Measurements from ENCODE around the gene BRK1.
"Not testable (repeated sequence)": the region's sequence is repeated elsewhere in the genome, so short reads cannot be mapped to it uniquely, and the experiment has no call there.

The BRK1 gene
- 73.4 to 79.8 reads per million in 2 experiments for total RNA-seq

DNA sequence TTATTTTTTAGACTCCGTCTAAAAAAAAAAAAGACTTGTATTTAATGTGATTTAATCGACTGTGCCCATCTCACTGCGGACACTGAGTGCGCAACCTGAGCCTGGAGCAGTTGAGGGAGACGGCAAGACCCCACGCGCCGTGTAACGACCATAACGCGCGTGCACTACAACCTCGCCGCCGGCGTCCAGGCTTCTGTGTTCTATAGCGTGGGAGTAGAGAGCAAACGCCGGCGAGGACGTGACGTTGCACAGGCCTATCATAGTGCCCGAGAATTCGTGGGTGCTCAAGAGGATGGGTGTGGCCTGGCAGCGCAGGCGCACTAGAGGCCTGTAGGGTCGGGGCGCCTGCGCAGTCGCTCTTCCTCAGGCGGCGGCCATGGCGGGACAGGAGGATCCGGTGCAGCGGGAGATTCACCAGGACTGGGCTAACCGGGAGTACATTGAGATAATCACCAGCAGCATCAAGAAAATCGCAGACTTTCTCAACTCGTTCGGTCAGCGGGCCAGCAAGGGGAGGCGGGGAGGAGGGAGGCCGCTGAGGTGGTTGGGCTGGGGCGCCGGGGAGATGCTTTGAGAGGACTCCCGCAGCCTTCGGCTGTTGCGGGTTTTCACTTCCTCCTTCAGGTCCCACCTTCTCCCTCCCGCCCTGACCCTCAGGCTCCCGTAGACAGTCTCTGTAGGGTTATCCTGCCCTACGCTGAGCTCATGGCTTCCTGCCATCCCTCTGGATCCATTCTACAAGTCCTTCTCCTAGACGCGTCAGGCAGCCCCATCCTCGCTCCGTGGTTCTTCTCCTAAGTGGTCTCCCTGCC lies at the start of gene BRK1:
Gene BRK1, plus strand, starts transcription at position 350 of the 812 bp plus-strand sequence. Its CDS starts 27 bp downstream, at position 377.
- peak; percentile 90 for DNase-seq (ENCODE audit: low read depth)

DNA sequence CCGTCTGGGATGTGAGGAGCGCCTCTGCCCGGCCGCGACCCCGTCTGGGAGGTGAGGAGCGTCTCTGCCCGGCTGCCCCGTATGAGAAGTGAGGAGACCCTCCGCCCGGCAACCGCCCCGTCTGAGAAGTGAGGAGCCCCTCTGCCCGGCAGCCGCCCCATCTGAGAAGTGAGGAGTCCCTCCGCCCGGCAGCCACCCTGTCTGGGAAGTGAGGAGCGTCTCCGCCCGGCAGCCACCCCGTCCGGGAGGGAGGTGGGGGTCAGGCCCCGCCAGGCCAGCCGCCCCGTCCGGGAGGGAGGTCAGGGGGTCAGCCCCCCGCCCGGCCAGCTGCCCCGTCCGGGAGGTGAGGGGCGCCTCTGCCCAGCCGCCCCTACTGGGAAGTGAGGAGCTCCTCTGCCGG lies 45.4 kb upstream of the BRK1 start:
- DNase-seq (ENCODE audit: low read depth), result not testable (repeated sequence)

DNA sequence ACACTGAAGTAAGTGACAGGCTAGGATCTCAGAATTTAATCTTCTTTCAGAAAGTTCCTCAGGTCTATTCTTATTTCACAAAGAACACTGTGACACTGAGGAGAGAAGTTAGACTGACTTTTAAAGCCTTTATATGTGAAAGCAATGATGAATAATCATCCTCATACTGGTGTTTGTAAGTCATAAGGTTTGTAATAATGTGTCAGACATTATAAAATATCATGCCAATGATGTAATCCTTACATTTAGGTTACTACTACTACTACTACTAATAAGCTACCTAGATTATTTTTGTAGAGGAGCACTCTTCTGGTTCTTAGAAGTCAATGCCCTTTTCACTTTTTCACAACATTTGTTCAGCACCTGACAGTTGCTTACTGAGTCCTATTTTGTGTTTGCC lies 40.8 kb upstream of the BRK1 start:
- no peak for DNase-seq (ENCODE audit: low read depth)

DNA sequence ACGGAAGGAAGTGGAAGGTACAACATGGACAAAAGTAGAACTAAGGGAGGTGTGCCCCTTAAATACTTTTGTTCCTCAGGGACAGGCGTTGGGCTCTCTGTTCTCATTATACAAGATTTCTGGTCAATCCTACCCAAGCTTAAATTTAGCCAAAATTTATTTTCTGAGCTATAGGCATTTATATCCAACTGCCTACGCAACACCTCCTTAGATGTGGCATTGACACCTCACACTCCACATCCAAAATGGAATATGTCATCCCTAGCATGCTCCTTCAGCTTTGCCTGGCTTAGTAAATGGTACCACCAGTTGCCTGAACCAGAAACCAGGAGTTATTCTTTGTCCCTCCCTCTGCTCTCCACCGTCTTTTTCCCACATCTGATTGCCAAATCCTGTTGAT lies 33.6 kb upstream of the BRK1 start:
- no peak for DNase-seq (ENCODE audit: low read depth)

DNA sequence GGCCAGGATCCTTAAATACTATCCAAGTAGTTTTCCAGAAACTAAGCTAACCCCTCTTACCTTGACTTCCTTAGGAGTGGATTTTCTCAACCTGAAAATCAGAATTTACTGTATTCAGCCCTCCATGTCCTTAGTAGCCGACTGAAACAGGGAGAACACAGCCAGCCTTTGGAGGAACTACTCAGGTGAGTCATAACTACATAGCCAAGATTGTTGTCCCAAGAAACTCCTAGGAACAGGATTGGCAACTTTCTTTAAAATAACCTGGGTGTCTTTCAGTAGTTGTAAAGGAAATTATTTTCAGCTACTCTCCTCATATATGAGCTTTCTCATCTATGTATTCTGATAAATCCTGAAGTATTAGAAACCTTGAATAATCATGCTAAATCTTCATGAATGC lies 29.7 kb upstream of the BRK1 start:
- no peak for DNase-seq (ENCODE audit: low read depth)

DNA sequence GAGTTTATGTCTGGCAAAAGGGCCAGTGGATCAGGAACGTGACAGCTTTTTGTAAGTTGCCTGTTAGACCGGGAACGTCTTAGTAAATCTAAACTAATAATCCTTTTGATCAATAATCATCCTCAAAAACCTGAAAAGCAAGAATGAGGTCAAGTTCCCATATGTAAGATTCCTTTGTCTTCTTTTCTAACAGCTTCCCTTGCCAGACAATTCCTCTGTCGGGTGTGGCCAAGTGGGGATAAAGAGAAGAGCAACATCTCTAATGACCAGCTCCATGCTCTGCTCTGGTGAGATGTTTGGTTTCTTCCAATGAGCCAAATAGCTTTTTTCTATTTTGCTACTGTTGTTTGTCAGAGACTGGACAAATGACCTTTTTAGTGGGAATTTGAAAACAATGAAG lies 27.2 kb upstream of the BRK1 start:
- no peak for DNase-seq (ENCODE audit: low read depth)

DNA sequence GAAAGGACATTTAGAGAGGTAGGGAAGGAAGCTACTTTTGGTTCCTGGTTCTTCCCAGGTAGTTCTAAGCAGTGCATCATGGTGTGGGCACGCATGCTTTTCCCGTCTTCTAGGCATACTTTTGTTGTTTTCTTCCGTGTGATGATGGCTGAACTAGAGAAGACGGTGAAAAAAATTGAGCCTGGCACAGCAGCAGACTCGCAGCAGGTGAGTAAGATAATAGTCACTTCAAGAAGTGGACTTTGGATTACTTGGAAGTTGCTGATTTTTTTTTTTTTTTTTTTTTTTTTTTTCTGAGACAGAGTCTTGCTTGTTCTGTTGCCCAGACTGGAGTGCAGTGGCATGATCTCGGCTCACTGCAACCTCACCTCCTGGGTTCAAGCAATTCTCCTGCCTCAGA lies 25.3 kb upstream of the BRK1 start:
- no peak for DNase-seq (ENCODE audit: low read depth)

DNA sequence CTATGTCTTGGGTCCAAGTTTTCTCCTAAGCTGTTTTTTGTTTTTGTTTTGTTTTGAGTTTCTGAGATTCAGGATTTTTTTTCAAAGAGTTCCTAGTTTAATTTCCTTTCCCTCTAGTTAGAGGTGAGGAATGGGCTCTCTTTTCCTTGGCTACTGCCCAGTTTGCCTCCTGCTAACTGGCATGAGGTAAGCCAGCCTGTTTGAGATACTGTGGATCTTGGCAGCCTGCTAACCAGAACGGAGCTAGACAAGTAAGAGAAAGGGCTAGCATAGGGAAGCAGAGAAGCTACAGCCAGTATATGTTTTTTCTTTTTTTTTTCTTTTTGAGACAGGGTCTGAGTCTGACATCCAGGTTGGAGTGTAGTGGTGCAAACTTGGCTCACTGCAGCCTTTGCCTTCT lies 24.7 kb upstream of the BRK1 start:
- not testable (repeated sequence) for DNase-seq (ENCODE audit: low read depth)

DNA sequence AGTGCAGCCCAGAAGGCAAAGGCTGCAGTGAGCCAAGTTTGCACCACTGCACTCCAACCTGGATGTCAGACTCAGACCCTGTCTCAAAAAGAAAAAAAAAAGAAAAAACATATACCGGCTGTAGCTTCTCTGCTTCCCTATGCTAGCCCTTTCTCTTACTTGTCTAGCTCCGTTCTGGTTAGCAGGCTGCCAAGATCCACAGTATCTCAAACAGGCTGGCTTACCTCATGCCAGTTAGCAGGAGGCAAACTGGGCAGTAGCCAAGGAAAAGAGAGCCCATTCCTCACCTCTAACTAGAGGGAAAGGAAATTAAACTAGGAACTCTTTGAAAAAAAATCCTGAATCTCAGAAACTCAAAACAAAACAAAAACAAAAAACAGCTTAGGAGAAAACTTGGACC lies 24.1 kb upstream of the BRK1 start:
- not testable (repeated sequence) for DNase-seq (ENCODE audit: low read depth)

DNA sequence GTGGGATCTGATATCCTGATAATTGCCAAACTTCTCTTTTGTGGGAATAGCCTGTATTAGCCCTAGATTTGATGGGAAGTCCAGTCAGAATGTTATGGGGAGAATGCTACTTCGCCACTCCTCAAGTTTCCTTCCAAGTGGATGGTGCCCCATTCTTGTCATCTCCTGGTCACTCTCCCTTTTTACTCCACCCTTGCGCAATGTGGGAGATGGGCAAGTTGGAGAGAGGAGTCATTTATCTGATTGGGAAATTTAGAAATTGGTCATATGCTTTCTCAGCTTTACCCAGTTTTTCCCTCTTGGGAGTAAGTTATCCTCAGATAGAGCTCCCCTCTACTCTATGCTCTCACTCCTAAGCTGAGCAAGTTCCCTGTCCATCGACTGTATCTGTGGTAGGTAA lies 21.8 kb upstream of the BRK1 start:
- DNase-seq (ENCODE audit: low read depth), result no peak

DNA sequence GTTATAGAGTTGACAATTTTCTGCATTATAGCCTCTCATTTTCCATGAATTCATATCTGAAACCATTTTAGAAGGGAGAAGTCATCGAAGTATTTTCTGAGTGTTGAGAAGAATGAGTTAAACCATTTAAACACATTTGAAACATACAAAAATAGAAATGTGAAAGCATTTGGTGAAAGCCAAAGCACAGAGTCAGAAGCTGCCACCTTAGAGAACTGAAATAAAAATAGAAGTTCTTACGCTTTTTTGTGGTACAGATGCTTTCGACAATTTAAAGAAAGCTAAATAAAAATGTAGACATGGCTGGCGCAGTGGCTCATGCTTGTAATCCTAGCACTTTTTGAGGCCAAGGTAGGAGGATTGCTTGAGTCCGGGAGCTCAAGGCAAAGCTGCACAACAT lies 16.4 kb upstream of the BRK1 start:
- no peak for DNase-seq (ENCODE audit: low read depth)

DNA sequence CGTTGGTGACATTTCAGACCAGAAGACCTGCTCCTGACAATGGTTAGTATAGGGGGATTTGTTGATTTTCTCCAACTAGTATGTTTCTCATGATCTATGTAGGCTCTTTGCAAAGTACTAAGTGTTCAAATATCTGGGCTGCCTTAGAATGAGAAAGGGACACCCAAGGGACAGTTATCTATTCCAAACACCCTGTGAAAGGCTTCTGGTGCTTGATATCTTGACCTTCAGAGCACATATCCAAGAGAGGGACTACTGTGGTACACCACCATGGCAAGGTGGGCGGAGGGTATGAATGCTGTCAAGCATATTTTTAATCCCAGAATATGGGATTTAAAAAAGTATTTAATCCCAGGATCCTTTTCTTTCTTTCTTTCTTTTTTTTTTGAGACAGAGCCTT lies 8.6 kb upstream of the BRK1 start:
- DNase-seq (ENCODE audit: low read depth), result no peak

DNA sequence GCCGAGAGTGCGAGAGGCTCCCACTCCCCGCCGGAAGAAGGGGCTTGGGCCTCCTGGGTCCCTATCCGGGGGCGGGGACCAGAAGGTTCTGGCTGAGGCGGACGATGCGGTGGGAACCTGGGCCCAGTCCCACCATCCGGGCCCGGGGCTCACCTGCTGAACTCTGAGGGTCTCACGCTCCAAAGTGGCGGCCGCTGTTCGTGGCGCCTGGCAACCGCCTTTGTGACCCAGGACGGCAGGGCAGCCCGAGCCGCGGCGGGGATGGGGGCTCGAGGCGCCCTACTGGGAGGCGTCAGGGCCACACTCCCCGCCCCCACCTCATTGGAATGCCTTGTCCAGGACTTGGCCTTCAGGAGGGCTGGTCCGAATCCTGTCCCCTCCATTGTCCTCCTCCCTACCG lies 7.4 kb upstream of the BRK1 start, which contains the start of gene FANCD2OS:
Gene FANCD2OS, minus strand, starts transcription at position 165 of the 400 bp plus-strand sequence. CDS start 3,481 bp downstream, outside the sequence.
- DNase-seq (ENCODE audit: low read depth), result no peak

DNA sequence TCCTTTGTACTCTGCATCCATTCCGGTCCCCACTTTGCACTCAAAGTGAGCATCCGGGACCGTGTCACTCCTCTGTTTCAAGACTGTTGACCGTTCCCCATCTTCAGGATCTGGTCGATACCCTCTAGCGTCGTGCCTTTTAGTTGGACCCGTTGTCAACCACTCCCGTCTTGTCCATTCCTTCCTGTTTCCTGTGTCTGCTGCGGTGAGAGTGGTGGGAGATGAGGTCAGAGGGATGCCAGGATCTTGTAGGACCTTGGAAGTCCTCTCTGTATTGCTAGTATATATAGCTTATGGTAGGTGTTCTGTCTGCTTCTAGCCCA lies 624 bp downstream of the BRK1 start:
- no peak for DNase-seq (ENCODE audit: low read depth)

DNA sequence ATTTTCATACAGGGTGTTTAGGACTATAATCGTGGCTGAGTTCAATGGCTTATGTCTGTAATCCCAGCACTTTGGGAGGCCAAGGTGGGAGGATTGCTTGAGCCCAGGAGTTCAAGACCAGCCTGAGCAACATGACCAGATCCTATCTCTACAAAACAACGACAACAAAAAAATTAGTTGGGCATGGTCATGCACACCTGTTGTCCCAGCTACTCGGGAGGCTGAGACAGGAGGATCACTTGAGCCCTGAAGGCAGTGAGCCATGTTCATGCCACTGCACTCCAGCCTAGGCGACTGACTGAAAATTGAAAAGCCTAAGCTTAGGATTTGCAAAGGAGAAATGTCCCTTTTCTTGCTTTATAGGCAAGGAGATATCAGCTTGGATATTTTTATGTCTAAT lies 1.5 kb downstream of the BRK1 start:
- DNase-seq (ENCODE audit: low read depth), result no peak

DNA sequence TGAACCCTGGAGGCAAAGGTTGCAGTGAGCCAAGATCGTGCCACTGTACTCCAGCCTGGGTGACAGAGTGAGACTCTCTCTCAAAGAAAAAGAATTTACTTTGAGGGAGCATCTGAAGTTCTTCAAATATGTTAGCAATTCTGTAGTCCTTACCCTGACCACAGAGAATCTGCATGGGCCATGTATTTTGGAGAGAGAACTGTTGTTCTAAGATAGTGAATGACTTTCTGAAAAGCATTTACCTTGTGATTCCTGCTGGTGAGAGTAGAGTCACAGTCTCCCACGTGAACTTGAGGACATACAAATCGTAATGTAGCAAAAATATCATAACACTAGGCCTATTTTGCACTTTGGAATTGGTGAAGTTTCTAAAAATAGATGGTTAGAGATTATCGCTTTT lies 3.9 kb downstream of the BRK1 start:
- no peak for DNase-seq (ENCODE audit: low read depth)

DNA sequence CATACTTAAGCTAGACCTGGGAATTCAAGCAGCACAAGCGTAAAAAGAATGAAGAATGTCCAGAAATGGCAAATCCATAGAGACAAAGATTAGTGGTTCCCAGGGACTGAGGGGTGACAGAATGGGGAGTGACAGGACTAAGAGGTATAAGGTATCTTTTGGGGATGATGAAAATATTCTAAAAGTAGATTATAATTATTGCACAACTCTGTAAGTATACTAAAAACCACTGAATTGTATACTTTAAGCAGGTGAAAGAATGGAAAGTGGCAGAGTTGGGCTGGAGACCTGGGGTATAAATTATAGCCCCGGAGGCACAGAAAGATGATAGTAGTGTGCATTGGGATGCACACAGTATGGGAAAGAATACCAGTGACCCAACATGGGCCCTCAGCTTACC lies 5.6 kb downstream of the BRK1 start:
- DNase-seq (ENCODE audit: low read depth), result no peak

DNA sequence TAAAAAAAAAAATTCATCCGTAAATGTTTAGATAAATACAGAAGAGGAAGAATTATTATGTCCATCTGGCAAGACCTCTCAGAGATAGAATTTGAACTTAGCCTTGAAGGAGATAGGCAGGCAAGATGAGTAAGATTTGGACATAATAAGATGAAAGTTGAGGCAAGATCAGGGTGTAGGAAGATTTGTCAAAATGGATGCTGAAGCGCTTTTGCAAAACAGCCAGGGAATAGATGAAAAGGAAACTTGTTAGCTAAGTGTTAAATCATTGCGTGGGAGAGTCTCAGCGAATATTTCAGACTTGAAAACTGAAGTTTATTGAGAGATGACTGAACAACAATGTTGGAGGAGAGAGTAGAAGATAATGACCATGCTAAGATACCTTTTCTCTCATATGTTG lies 7.2 kb downstream of the BRK1 start:
- DNase-seq (ENCODE audit: low read depth), result no peak

DNA sequence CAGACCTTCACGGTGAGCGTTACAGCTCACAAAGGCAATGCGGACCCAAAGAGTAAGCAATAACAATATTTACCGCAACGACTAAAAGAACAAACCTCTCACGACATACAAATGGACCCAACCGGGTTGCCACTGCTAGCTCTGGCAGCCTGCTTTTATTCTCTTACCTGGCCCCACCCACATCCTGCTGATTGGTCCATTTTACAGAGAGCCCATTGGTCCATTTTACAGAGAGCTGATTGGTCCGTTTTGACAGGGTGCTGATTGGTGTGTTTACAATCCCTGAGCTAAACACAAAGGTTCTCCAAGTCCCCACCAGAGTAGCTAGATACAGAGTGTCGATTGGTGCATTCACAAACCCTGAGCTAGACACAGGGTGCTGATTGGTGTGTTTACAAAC lies 20.4 kb downstream of the BRK1 start:
- not testable (repeated sequence) for DNase-seq (ENCODE audit: low read depth)

DNA sequence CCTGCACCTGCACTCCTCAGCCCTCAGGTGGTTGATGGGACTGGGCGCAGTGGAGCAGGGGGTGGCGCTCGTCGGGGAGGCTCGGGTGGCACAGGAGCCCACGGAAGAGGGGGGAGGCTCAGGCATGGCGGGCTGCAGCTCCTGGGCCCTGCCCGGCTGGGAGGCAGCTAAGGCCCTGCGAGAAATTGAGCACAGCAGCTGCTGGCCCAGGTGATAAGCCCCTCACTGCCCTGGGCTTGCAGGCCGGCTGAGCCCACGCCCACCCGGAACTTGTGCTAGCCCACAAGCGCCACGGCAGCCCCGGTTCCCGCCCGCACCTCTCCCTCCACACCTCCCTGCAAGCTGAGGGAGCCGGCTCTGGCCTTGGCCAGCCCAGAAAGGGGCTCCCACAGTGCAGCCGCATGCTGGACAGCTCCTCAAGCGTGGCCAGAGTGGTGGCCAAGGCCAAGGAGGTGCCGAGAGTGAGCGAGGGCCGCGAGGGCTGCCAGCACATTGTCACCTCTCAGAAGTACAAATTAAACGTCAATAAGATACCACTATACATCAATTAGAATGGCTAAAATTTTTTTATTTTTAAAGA lies 21.0 kb downstream of the BRK1 start:
- no peak for DNase-seq (ENCODE audit: low read depth)

DNA sequence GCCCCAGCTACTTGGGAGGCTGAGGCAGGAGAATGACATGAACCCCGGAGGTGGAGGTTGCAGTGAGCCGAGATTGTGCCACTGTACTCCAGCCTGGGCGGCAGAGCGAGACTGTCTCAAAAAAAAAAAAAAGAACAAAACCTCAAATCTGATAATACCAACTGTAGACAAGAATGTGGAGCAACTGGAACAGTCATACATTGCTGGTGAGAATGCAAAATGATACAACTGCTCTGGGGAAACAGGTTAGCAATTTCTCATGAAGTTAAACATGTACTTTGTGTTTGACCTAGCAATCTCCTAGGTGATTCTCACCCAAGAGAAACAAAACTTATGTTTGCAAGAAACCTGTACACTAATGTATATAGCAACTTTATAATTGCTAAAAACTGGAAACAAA lies 21.7 kb downstream of the BRK1 start:
- no peak for DNase-seq (ENCODE audit: low read depth)

DNA sequence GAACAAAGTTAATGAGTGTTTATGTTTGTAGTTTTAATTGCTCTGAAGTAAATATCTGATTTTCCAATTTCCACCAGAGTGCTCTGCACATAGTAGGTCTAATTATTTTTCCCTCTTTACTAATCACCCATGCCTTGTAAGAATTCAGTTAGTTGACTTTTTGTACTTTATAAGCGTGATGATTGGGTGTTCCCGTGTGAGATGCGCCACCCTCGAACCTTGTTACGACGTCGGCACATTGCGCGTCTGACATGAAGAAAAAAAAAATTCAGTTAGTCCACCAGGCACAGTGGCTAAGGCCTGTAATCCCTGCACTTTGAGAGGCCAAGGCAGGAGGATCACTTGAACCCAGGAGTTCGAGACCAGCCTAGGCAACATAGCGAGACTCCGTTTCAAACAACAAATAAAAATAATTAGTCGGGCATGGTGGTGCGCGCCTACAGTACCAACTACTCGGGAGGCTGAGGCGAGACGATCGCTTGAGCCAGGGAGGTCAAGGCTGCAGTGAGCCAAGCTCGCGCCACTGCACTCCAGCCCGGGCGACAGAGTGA lies 25.6 kb downstream of the BRK1 start:
- DNase-seq (ENCODE audit: low read depth), result no peak
